Tibial nerve (tissue), 3 donors: ENCODE measurements around the gene ERCC1.

Source experiments
- POLR2A ChIP-seq, 2 donors: fragments of 450-650 bp; IDR thresholded peaks; one replicate each; pipeline ENCODE4 v1.6.1; 2017; ENCODE audit warnings: antibody characterized with exemption in 2 of 2, mild to moderate bottlenecking in 2 of 2, moderate library complexity in 2 of 2
- TF ChIP-seq, protein P1 (sequence below), 5 experiments: fragments of 200-600 bp in 3 of 5; fragments of 450-650 bp in 2 of 5; sonication (generic) in 3 of 5; IDR thresholded peaks; one replicate each; pipeline ENCODE4 v1.5.1; 2016 to 2019; ENCODE audit warnings: antibody characterized with exemption in 5 of 5, mild to moderate bottlenecking in 3 of 5, moderate library complexity in 2 of 5

DNA sequence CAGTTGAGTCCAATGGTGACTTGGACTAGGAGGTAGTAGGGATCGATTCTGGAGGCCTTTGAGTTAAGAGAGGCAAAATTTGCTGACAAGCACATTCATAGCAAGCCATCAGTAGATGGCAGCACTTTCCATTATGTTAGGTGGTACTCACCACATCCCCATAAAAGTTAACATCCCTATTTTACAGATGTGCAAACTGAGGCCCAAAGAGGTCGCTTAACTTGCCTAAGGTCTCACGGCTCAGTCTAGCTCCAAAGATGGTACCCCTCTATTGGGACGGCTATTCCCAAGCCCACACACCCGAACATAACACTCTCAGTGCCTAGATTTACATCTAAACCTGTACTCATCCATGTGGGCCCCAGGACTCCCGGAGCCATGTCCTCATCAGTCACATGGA is 22.6 kb upstream of the ERCC1 start:
- TF ChIP-seq POLR2A (IDR thresholded peaks at IDR 0.05), result no peak
- TF ChIP-seq, protein P1, sequence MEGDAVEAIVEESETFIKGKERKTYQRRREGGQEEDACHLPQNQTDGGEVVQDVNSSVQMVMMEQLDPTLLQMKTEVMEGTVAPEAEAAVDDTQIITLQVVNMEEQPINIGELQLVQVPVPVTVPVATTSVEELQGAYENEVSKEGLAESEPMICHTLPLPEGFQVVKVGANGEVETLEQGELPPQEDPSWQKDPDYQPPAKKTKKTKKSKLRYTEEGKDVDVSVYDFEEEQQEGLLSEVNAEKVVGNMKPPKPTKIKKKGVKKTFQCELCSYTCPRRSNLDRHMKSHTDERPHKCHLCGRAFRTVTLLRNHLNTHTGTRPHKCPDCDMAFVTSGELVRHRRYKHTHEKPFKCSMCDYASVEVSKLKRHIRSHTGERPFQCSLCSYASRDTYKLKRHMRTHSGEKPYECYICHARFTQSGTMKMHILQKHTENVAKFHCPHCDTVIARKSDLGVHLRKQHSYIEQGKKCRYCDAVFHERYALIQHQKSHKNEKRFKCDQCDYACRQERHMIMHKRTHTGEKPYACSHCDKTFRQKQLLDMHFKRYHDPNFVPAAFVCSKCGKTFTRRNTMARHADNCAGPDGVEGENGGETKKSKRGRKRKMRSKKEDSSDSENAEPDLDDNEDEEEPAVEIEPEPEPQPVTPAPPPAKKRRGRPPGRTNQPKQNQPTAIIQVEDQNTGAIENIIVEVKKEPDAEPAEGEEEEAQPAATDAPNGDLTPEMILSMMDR (IDR thresholded peaks at IDR 0.05), result peak in 2 of 5 experiments; percentile 11 to 28
